Activated CD8-positive, alpha-beta memory T cell treated with anti-CD3 and anti-CD28 coated beads for 48 hours (primary cell): Measurements from ENCODE around the gene TYW5.

Source experiments
- DNase-seq, 3 experiments: peaks; one replicate each; pipeline ENCODE4 v3.0.0-alpha.2; 2020; ENCODE audit warnings: low read depth in 2 of 3, low spot score in 2 of 3

TYW5 gene

DNA sequence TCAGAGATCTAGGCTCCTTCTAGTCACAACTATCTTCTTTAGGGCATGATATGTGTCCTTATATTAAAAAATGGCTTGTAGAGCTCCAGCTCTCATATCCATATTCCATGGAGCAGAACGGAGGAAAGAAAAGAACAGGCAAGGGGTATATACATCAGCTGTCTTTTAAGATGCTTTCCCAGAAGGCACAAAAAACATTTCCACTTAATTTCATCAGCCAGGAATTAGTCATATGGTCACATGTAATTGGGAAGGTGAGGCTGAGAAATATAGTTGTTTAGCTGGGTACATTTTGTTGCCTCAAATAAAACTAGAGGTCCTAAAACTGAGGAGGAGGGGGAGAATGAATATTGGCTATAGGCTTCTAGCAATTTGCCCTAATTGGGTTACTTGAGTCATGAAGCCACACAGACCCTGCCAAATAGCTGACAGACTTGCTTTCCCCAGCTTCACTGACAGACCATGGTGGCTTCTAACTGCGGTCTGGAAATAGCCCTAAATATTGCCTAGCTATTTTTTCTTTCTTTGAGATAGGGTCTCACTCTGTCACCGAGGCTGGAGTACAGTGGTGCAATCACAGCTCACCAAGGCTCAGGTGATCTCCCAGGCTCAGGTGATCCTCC lies 20.1 kb upstream of the TYW5 start:
- DNase-seq, result no peak

DNA sequence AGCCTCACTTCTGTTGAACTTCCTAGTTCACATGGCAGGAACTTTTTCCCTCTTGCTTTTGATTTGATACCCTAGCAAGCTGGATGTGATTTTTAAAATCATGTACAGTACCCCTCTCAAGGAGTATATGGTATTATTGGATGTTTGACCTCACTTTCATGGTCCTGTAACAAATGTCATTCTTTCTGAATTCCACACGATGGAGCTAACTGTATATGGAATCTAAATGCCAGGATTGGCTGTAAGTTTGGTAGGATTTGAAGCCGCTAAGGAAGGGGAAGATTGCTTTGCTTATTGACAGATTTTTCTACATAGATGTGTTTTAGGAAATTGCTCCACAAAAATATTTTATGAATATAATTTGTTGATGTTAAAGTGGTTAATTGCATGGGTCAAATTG lies 18.4 kb upstream of the TYW5 start:
- DNase-seq, result no peak

DNA sequence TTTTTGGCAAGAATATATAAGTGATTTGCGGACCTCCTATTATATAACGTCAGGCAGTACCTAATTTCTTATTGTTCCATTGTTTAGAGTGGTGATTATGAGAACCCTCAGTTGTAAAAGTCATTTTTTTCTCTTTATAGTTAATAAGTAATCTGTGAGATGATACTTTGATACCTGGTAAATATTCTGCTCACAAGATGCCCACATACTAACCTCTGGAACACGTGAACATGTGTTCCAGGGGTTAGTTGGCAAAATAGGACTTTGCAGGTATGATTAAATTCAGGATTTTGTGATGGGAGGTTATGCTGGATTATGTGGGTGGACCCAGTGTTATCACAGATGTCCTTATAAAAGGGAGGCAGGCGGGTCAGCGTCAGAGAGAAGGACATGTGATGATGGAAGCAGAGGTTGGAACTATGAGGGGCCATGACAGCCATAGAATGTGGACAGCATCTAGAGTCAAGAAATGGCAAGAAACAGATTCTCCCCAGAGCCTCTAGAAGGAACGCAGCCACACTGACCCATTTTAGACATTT lies 16.9 kb upstream of the TYW5 start:
- DNase-seq, result no peak

DNA sequence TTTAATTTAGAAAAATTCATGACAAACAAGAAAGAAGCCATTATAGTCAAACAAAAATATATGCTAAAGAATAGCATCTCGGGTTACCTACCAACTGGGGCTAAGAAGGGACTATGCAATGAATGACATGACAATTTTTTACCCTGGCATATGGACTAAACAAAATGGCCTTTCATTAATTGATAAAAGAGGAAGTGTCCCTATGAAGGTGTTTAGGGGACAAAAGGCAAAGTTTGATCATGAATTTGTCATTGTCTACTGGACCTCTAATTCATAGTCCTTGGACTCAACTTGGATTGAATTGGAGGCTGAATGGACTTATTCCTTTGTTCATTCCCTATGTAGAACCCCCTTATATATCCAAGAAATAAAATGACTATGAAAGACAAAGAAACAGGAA lies 12.8 kb upstream of the TYW5 start:
- no peak for DNase-seq

DNA sequence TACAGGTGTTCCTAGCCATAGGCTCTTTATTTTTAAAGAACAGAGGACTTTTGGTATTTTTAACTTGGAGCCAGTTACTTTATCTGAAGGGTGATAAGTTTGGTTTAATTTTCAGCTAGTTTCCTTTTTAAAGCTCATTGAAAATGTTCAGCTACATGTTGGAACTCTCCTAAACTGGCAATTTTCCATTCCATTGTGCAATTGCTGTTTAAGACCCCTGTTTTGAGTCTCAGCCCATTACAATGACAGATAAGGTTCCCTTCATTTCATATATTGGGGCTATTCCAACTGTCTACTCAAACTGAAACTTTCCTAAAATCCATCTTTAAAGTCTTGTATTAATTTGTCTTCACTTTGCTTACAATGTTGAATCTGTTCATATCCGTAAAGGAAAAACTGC lies 11.7 kb upstream of the TYW5 start:
- no peak for DNase-seq

DNA sequence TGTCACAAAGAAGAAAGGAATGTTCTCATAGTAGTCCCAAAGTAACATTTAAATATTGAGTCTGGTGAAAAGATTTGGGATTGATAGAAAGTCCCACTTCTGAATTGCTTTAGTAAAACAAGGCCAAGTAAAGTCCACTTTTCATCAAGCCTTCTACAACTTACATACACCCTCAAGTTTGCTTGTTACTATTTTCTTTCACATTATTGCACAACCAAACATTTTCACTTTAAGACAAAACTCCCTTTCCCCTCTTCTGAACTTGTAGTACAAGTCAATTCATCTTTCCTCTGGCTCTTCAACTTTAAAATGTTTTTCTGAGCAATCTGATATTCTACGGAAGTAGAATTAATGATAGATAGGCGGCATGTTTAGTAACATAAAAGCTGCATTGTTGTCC lies 11.1 kb upstream of the TYW5 start:
- DNase-seq, result no peak

DNA sequence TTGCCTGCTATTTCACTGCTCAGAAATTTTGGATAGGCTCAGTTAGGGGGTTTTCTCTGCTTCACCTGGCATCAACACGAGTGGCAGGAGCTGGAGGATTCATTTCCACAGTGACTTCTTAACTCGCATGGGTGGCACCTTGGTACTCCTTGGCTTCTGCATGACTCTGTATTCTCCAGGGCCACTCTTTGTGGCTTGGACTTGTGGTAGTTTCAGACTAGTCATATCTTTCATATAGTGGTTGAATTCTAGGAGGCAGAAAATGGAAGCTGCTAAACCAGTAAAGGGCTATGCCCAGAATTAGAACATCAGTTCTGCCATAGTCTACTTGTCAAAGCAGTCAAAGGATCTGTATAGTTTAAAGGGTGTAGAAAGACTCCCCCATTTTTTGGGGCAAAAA lies 6.9 kb upstream of the TYW5 start:
- DNase-seq, result no peak

DNA sequence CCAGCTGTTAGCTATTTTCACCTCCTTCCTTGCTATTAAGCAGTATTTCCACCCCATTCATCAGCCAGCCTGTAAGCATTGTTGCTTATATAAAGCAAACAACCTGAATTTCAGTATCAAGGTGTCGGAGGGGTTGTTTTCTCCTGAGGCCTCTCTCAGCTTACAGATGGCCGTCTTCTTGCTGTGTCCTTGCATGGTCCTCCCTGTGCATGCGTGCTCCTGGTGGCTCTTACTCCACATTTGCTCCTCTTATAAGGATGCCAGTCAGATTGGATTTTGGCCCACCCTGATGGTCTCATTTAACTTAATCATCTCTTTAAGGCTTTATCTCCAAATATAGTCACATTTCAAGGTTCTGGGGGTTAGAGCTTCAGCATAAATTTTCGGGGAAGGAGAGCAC lies 2.7 kb upstream of the TYW5 start:
- no peak for DNase-seq

DNA sequence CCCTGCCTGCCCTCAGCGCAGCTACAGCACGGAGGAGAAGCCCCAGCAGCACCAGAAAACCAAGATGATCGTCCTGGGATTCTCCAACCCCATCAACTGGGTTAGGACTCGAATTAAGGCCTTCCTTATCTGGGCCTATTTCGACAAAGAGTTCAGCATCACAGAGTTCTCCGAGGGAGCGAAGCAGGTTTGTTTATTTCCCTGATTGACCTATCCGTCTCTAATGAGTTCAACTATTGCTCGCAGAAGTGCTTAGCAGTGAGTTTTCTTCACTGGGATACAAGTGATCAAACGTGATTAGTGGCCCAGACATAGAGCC lies 730 bp upstream of the TYW5 start:
- DNase-seq, result no peak

DNA sequence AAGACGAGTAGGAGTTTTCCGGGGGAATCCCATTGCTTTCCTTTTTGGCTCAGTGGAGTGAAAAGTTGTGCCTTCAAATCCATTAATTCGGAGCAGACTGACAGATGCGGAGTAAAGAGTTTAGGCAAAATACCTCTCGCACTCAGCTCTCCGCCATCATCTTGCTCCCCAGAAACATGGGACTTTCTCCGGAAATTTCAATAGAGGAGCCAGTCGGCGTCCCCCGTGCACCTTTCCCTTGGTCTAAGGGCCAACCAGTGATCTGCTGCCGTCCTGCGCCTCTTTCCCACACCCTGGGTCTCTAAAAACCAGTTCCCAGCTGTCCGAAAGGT lies 318 bp downstream of the TYW5 start:
- no peak for DNase-seq

DNA sequence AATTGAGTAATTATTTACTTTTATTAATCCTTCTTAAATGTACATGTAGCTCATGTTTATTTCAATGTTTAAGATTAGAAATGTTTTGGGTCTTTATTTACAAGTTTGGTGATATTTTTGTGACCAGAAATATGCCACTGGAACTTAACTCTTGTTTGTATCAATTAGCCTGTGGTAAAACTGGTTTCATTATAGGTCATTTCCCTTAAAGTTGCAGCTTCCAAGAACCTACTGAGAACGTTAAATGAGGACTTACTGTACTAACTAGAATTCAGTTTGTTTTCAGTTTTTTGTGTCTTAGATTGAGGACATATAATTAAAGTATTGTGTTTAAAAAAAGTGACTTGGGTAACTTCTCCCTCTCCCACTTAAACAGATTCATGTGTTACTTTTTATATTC lies 4.3 kb downstream of the TYW5 start:
- no peak for DNase-seq

DNA sequence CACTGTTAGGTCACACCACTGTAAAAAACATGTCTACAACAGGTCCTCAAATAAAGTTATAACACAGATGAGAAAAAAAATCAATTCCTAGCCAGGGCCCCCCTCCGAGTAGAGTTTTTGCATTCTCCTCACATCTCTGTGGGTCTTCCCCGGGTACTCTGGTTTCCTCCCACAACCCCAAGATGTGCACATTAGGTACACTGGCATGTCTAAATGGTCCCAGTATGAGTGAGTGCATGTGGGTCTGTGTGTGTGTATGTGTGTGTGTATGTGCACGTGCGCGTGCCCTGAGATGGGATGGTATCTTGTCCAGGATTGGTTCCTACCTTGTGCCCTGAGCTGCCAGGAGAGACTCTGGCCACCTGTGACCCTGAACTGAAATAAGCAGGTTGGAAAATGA lies 4.9 kb downstream of the TYW5 start:
- no peak for DNase-seq

DNA sequence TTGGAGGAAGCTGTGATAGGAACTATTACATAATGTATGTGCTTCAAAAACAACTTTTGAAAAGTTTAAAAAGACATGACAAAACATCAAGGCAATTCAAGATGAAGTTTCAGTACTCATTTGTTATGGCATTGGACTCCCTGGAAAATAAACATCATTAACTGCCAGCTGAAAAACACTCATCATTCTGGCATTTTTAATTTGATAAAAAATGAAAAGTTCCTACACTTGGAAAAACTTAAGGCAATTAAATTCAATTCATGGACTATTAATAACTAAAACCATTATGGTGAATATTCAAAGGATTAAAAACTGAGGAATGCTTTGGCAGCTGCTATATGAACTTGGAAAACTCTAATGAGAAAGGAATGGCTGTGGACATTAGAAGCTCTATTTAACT lies 8.5 kb downstream of the TYW5 start:
- no peak for DNase-seq

DNA sequence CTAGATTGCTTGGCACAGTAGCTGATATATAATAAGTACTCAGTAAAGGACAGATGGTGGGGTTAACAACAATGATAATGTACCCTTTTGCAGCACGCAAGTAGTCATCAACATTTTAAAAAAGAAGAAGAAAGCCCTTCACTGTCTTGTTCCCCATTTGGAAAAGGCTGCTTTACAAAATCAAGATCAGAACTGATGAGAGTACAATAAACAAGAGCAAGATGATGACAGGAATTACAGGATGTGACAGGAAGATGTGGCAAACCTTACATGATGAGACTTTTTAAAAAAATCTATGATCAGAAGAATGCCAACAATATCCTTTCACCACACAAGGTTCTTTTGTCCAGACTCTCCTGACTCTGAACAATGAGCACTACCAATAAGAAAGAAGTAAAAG lies 9.1 kb downstream of the TYW5 start:
- DNase-seq, result no peak

DNA sequence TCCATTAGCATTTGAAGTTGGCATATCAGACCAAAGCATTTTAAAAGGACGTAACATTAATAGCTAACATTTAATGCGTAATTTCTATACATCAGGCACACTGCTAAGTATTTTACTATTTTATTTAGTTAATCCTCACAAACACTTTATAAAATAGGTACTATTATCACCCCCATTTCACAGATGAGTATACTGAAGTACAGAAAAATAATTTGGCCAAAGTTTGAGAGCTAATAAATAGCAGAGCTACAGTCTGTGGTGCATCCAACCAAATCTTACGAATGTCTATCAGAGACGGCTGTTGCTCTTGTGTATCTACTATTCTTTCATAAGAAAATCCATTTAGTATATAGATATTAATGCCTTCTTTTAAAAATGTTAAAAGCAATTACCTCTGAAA lies 11.9 kb downstream of the TYW5 start:
- DNase-seq, result no peak

DNA sequence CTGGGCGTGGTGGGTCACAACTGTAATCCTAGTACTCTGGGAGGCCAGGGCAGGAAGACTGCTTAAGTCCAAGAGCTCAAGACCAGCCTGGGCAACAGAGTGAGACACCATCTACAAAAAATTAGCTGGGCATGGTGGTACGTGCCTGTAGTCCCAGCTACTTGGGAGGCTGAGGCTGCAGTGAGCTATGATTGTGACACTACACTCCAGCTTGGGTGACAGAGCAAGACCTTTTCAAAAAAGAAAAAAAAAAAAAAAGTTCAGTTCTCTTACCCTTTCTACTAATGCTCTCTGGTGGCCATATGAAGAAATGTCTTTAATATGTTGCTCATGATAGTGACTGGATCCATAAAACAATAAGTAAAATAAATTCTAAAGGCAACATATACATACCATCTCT lies 14.9 kb downstream of the TYW5 start:
- no peak for DNase-seq

DNA sequence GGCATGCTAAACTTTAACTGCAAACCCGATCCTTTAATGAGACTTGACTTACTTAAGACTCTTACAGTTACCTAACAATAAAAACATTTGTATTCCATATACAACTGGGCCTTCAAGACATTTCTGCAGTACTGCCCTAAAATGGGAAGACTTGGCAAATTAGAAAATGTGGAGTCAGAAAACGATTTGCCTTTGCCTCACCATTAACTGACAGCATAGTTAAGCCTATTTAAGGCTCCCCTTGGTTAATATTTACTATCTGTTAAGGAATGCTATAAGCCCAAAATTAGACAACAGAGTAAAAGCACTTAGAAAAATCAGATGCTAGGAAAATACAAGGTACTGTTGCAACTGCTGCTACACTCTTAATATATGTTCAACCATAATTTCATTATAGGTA lies 18.7 kb downstream of the TYW5 start:
- no peak for DNase-seq

DNA sequence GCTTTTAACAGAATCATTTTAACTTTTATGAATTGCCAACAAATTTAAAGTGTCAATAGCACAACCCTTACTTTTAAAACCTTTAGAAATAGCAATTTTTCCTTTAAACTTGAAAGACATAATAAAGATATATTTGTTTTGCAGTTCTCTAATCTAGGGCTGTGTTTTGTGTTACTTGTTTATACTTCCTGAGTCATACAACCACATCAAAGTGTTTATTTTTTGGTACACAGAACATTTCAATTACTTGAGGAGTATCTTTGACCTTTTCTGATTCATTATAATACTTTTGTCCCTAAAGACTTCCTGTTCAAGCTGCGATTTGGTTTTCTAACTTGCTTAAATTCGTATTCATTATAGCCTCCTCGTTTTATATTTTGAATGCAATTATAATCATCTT lies 21.8 kb downstream of the TYW5 start:
- DNase-seq, result no peak

DNA sequence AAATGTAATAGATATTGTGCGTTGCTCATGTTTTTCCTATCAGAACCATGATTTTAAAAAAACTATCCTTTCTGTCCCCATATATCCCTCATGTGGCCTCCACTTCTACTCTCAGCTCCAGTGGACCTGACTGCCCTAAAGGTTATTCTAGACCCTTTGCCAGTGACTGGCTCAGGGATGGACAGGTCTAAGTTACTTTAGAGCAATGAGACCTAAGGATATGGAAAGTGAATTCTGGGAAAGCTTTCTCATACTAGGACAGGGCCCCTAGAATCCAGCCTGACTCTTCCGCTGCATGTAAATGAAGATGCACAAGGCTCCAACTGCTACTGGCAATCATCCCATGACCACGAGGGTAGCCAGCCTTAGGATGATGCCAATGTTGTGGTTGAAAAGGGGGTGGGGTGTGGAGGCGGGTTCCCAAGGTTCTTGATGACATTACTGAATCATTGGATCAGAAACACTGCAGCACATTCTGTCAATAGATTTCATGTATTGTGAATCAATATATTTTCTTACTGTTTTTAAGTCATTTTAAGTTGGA lies 22.9 kb downstream of the TYW5 start:
- DNase-seq, result no peak

DNA sequence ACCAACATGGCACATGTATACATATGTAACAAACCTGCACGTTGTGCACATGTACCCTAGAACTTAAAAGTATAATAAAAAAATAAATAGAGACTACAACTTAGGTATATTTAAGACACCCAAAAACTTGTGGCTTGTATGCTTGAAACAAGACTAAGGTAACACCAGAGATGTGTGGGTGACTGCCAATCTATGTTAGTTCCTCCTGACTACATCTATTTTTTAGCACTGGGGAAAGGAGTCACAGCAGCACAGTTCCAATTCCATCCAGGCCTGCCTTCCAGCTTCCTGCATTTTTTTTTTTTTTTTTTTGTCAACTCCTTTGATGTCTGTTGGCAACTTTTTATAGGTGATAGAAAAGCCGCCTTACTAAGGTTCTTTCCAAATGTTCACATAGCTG lies 26.0 kb downstream of the TYW5 start:
- DNase-seq, result no peak

DNA sequence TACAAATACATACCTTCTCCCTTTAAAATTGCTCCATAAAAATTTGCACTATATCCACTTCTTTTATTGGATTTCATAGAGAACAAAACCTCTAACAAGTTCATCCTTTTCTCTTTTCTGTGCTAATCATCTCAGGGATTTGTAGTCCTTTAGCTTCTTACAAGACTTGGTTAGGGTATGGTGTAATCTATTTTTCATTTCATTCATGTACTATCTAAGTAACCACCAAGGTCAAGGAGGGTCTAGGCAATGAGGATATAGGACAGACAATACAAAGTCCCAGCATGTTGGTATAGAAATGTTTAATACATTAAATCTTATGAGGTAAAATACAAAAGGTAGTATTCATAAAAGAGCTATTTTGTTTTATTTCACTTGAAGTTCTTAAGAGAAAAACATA lies 26.7 kb downstream of the TYW5 start:
- DNase-seq, result no peak

DNA sequence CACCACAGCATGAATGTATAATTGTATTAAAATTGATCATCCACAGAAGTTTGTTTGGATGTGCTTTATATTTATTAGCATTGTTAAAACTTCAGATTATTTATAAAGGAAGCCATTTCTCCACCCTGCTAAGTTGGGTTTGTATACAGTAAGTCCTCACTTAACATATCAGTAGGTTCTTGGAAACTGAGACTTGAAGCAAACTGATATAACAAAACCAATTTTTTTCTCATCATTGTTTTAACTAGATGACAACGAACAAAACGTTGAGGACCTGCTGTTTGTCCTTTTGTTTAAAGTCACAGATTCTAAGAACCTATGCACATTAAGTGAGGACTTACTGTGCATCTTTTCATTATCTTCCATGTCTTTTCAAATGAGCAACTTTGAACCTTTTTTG lies 27.1 kb downstream of the TYW5 start:
- DNase-seq, result no peak

DNA sequence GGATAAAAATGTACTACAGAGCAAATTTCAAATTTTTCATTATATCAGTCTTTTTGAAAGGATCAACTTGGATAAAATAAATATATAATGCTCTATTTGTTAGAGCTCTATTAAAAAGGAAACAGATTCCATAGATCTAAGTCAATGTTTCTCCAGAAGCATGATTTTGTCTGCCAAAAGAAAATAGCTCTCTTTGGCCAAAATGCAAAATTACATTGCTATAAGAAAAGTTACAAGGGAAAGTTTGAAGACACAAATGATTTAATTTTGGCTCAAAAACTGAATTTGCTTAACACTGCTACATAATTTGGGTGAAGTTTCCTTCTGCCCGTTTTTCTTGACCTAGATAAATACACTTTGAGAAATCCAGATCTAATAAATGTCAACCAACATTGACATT lies 28.5 kb downstream of the TYW5 start:
- no peak for DNase-seq

DNA sequence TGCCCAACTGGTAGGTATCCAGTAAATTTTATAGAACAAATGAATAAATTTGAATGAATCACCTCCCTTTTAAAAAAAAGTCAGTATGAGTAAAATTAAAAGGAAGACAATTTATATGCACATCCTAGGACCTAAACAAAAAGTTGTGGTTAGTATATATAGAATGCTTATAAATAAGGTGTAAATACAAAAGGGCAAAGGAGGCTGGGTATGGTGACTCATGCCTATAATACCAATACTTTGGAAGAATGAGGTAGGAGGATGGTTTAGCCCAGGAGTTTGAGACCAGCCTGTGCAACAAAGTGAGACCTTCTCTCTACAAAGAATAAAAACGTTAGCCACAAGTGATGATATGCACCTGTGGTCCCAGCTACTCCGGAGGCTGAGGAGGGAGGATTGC lies 31.4 kb downstream of the TYW5 start:
- no peak for DNase-seq
